ENCODE measurements around the gene RPAP2.
"Not testable (repeated sequence)": the region's sequence is repeated elsewhere in the genome, so short reads cannot be mapped to it uniquely, and the experiment has no call there.

RPAP2 gene

DNA sequence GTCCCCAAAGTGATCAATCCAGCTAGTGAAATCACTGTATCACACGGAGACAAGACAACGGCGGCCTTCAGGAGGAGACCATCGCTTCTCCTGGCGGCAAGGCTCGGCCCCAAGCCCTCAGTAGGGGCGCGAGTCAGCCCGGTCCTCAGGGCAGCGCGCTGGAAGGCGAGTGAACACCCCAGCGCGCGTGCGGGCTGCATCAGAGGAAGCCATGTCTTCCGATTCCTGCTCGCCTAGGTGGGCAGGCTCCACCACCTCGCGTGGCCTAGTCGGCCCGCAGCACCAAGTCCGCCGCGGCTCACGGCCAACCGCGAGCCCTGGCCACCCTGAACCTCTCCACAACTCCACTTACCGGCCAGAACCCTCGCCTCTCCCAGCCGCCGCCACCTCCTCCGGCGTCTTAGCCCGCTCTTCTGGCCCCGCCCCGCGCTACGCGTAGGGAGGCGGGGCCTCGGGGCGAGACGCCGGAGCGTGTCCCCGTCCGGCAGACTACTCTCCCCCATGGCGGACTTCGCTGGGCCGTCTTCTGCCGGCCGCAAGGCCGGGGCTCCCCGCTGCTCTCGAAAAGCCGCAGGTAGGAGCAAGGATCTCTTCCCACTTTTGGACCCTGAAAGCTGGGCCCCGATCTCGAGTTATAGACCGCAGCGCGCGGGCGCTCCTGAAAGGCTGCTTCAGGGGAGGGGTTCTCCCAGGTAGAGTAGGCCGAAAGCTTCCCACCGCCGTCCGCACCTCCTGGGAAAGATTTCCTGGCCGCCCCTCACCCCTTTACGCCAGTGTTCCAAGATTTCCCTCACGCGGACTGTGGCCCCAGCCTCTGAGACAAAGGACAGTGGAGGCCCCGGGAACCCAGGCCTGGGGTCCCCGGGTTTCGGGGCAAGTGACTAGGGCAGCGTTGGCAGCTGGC lies at the start of gene RPAP2, which contains the start of gene GLMN:
TSS of gene RPAP2 (plus strand) at position 487 of the 904 bp plus-strand sequence. CDS start at position 502, 15 bp downstream.
TSS of gene GLMN (minus strand) at position 415 of the 904 bp plus-strand sequence. CDS start 988 bp downstream, outside the sequence.
- DNase-seq (ENCODE audit: low spot score): peak; percentile 81

DNA sequence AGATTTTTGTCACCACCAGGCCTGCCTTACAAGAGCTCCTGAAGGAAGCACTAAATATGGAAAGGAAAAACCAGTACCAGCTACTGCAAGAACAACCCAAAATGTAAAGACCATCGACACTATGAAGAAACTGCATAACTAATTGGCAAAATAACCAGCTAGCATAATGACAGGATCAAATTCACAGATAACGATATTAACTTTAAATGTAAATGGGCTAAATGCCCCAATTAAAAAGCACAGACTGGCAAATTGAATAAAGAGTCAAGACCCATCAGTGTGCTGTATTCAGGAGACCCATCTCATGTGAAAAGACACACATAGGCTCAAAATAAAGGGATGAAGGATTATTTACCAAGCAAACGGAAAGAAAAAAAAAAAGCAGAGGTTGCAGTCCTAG lies 44.1 kb upstream of the RPAP2 start:
- not testable (repeated sequence) for DNase-seq (ENCODE audit: low spot score)

DNA sequence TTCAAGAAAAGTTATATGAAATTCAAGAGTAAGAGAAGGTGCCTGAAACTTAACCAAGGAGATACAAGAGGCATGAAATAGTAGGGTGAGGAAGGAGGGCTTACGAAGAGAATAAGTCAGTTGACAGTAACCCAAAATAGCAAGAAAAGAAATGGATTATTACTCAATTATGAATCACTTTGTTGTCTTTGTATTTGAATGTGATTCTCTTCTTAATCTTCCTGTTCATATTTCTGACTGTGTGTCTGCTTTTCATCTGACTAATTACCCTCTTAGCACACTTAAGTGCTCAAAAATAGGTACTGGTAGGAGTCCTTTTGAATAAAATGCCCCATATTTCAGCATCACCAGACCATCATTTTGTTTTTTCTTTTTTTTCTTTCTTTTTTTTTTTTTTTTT lies 39.5 kb upstream of the RPAP2 start:
- DNase-seq (ENCODE audit: low spot score): no peak

DNA sequence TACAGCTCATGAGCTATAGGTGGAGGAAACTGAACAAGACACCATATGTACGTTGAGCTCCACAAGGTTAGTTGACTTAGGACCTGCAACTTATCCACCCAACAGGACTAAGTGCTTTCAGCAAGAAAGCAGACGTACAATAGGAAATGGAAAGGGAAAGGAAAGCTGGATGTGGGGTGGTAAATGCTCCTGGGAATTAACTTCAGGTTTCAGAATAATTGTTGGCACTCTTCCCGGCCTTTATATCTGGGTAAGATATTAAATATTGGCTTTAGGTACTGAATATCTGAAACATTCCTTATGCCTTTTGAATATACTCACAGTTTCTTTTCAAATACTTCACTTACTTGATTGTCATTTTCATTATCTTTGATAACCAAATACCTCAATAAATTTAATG lies 36.3 kb upstream of the RPAP2 start:
- DNase-seq (ENCODE audit: low spot score): no peak

DNA sequence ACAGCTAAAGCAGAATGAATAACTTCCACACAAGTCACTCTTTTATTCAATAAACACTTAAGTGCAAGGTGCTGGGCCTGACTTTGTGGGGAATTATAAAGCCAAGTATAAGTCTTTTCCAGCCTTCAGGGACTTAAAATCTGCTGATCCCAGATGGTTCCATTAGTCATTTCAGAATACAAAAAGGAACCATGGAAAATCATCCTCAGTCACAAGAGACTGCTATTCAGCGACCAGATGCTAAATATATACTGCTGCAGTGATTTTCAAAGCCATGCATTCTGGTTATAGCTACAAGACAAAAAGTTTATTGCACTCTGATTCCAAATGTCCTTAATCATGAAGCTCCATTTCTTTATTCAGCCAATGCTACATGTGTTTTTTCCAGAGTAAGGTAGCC lies 25.8 kb upstream of the RPAP2 start:
- DNase-seq (ENCODE audit: low spot score): no peak

DNA sequence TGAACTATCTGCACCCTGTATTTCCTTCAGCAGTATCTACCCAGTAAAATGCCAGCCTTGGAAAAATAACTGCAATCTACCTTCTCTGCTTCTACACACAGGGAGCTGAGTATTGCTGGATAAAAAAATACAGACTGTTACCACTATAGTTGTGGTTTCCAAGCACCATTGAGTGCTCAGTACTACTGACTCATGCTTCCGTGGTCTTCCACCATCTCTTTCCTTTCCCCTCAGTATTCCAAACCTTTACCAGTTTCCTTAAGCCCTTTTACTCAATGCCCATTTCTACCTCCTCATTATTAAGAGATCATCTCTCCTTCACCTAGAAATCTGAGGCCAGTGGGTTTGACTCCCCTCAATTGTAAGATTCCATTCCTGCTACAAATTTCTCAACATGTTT lies 23.9 kb upstream of the RPAP2 start:
- no peak for DNase-seq (ENCODE audit: low spot score)

DNA sequence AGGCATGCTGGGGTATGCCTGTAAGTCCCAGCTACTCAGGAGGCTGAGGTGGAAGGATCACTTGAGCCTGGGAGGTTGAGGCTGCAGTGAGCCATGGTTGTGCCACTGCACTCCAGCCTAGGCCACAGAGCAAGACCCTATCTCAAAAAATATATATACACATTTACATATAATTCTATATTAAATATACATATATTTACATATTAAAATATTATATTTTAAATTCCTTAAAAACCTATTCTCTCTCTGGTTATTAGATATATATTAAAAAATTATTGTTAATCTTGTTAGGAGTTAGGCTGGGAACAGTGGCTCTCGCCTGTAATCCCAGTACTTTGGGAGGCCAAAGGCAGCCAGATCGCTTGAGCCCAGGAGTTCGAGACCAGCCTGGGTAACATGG lies 22.8 kb upstream of the RPAP2 start:
- DNase-seq (ENCODE audit: low spot score): no peak

DNA sequence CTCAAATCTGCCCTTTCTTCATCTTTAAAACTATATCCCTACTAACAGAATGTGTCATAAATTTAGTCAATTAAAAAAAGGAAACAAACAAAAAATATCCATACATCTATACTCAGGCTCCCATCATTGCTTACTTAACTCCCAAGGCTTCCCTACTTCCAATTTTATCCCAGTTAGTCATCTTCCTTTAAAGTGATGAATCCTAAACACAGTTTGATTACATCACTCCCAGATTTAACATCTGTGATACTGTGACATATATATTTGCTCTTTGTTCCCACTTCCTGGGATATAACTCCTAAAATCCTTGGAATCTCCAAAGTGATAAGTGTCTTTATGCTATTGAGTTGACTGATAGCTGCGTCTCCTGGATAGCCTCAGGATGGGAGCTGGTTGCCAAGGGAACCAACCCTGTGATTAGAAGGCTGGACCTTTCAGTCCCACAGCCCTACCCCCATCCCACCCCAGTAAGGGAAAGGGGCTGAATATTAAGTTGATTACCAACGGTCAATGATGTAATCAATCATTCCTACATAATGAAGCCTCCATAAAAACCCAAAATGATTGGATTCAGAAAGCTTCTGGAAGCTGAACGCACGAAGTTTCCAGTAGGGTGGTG lies 21.6 kb upstream of the RPAP2 start:
- no peak for DNase-seq (ENCODE audit: low spot score)

DNA sequence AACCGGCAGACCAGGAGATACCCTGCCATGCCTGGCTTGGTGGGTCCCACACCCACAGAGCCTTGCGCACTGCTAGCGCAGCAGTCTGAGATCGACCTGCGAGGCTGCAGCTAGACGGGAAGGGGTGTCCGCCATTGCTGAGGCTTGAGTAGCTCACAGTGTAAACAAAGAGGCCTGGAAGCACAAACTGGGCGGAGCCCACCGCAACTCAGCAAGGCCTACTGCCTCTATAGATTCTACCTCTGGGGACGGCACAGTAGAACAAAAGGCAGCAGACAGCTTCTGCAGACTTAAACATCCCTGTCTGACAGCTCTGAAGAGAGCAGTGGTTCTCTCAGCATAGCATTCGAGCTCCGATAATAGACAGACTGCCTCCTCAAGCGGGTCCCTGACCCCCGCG lies 19.1 kb upstream of the RPAP2 start:
- DNase-seq (ENCODE audit: low spot score): not testable (repeated sequence)

DNA sequence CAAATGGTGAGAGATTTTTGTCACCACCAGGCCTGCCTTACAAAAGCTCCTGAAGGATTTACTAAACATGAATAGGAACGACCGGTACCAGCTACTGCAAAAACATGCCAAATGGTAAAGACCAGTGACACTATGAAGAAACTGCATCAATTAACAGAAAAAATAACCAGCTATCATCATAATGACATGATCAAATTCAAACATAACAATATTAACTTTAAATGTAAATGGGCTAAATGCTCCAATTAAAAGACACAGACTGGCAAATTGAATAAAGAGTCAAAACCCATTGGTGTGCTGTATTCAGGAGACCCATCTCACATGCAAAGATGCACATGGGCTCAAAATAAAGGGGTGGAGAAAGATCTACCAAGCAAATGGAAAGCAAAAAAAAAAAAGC lies 17.4 kb upstream of the RPAP2 start:
- not testable (repeated sequence) for DNase-seq (ENCODE audit: low spot score)

DNA sequence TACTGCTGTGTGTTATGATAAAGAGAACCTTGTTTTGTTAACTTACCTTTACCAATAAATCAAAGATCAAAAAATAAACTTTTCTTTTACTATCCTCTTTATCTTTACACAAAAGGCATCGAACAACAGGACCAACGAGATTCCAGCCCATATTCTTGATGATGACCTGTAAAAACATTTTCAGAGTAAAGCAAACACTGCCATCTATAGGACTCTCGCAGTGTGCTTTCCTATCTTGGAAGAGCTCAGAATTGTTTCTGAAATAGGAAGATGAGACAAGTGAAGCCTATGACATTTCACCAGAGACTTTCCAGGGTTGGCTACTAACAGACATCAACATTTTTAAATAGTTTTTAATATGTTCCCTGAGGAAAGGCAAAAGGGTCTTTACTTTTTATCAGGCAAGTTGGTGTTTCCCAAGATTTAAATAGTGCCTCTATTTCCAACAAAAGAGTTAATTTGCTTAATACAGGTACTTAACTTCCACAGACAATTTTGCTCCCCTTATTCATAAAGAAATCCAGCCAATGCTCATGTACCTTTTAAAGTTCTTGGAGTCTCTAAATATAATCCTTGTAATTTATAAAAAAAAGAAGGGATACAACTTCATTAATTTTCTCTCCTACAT lies 7.4 kb upstream of the RPAP2 start:
- DNase-seq (ENCODE audit: low spot score): peak; percentile 52

DNA sequence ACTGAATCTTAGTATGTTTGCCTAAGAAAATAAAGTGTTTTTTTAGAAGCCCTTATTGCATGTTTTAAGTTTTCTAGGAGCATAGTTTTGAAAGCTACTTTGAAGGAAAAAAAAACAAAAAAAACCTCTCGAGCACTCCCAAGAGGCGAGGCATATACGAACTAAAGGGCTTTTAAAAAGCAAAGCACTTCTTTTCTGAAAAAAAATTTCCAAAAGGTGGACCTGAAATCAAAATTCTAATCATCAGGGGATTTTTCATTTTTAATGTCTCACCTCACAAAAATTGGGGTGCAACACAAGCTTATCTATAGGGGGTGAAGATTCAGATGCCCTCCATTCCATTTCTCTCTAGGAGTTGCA lies 666 bp upstream of the RPAP2 start:
- DNase-seq (ENCODE audit: low spot score): no peak

DNA sequence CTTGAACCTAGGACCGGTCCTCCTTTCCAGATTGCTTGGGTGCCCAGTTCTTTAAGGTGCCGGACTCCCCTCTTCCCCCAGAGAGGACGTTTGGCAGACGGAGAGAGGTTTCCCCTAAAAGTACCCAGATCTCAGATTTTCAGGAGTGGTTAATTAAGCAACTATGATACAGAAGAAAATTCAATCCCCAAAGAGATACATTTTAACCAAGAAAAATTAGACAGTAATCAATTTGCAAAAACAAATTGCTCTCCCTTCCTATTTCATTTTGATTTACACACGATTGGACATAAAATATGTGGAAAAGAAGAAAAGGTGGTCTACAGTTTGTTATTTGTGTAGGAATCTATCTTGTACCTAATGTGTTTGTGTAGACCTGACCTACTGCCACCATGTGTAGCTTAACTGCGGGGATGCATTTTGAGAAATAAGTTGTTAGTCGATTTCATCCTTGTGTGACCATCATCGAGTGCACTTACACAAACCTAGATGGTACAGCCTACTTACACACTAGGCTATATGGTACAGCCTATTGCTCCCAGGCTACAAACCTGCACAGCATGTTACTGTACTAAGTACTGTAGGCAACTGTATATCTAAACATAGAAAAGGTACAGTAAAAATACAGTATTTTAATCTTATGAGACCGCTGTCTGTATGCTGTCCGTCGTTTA lies 755 bp downstream of the RPAP2 start:
- no peak for DNase-seq (ENCODE audit: low spot score)

DNA sequence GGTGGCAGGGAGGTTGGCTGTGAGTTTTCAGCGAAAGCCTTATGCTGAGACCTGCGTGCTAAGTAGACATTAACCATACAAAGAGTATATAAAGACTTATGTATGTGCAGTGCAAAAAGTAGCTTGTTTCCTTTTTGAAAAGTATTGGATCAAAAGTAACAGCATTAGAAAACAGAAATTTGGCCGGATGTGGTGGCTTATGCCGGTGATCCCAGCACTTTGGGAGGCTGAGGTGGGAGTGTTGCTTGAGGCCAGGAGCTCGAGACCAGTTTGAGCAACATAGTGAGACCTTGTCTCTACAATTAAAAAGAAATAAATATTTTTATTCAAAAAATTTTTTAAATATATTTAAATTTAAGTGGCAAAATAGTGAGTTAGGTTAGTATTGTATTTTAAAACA lies 2.2 kb downstream of the RPAP2 start:
- no peak for DNase-seq (ENCODE audit: low spot score)

DNA sequence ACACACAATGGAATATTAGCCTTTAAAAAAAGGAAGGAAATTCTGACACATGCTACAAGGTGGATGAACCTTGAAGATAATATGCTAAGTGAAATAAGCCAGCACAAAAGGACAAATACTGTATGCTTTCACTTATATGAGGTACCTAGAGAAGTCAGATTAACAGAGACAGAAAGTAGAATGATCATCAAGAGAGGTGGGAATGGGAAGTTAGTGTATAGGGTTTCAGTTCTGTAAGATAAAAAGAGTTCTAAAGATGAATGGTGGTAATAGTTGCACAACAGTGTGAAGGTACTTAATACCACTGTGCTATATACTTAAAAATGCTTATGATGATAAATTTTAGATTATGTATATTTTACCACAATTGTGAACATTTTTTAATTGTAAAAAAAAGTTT lies 7.2 kb downstream of the RPAP2 start:
- no peak for DNase-seq (ENCODE audit: low spot score)

DNA sequence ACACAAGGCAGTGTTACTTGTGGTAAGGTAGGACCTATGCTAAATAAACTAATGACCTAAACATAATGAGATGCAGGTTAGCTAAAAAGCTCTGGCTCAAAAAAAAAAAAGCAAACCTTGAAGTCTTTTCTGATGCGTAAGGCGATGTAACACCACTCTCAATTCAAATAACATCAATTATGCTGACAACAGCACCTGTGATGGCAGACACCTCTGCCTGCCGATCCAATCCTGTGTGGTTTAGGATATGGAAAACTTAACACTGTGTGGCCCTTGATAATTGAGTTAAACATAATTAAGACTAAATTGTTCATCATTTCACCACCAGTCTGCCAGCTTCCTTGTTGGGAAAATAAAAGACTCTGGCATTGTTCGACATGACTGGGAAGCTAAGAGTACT lies 9.1 kb downstream of the RPAP2 start:
- no peak for DNase-seq (ENCODE audit: low spot score)

DNA sequence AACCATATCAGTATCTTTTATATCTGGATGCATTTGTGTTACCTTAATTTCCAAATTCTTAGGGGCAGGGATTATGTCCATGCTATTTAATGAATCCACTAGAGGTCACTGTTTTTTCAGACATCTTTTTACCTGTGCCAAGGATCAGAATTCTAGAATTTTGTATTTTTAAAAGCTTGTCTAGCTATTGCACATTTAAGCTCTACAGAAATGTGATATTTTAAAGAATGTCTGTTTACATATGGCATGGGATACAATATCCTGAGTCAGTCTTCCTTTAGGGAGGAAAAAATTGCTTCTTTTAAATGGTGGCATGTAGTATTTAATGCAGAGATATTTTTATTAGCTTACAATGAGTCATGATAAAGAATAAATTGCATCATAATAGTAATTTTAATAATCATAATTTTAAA lies 11.3 kb downstream of the RPAP2 start:
- peak; percentile 22 for DNase-seq (ENCODE audit: low spot score)

DNA sequence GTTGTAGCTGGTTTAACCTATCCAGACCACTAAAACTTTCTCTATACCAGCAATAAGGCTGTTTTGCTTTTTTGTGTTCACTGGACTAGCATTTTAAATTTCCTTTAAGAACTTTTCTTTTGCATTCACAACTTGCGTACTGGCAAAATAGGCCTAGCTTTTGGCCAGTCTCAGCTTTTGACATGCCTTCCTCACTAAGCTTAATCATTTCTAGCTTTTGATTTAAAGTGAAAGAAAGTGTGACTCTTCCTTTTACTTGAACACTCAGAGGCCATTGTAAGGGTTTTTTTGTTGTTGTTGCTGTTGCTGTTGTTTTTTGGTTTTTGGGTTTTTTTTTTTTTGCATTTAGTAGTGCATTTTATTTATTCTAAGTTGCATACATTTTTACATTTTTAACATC lies 15.2 kb downstream of the RPAP2 start:
- no peak for DNase-seq (ENCODE audit: low spot score)

DNA sequence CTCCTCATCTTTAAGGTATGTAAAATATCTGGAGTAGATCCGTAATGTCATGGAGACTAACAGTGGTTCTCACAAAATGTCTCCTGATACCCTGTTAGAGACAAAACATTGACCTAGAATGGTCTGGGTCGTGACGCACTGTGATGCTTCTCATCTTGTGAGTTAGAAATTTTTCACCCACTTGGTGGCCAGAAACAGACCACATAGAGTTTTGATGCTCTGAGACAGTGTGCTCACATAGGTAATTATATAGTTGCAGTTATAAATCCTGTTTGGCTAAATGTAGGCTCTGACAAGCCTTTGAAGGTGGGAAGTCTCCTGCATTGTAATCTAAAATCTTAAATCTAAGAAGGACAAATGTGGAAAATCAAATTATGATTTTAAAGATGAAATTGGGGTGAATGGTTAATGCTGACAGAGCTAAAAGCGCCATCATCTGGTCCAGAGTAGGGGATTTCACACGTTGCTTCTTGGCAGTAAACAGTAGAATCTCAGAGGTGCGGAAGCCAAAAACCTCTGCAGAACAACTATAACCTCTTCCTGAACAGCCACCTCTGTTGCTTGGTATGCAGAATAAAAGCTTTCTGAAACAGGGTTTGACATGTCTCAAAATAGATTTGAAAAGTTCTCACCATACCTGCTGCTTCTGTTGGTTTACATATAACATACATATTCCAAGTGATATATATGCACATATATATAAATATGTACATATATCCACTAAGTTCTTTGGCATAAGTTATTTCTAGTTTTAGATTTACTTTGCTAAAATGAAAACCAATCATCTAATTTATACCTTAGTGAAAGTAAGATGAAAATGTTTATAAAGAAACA lies 17.1 kb downstream of the RPAP2 start:
- DNase-seq (ENCODE audit: low spot score): no peak

DNA sequence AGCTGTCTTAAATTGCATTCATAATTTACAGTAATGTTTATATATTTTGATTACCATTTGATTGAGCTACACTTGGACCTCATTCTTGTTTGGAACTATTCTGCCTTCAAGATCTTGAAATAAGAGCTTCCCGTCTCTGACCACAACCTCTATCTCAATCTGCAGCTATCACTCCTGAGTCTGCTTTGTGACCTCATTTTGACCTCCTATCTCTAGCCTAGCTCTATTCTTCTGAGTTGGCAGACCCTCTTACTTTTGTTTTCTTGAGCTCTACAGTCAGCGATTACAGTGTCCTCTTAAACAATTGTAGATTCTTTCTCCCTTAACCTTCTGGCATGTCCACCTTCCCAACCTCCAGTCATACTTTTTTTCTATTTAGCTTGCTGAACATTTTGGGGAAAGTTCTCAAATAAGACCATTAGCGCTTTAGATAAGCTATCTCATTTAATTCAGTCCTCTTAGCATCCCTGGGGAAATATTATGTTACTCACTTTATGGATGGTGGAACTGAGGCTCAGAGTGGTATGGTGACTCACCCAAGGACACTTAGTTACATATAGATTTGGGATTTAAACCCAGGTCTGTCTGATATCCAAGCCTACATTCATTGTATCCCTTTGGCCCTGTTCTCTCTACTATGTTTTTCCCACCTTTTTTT lies 19.1 kb downstream of the RPAP2 start:
- no peak for DNase-seq (ENCODE audit: low spot score)
